Nephron progenitor cell (in vitro differentiated cells): ENCODE data around the gene SIK1.
"Not testable (repeated sequence)": the region's sequence is repeated elsewhere in the genome, so short reads cannot be mapped to it uniquely, and the experiment has no call there.

Source experiments
- DNase-seq: peaks from one replicate; pipeline ENCODE4 v3.0.0; 2021
- H3K27ac Mint-ChIP-seq: 2 replicates; pipeline ENCODE4 v1.8.0; 2021; ENCODE audit warnings: mild to moderate bottlenecking, moderate library complexity, mixed read lengths
- H3K27me3 Mint-ChIP-seq: 2 replicates; pipeline ENCODE4 v1.8.0; 2021; ENCODE audit warnings: mild to moderate bottlenecking, low read depth, mixed read lengths; ENCODE audit not compliant: poor library complexity
- H3K36me3 Mint-ChIP-seq: 2 replicates; pipeline ENCODE4 v1.8.0; 2021; ENCODE audit warnings: low read depth, mixed read lengths
- H3K4me1 Mint-ChIP-seq: 2 replicates; pipeline ENCODE4 v1.8.0; 2021; ENCODE audit warnings: mixed read lengths
- H3K4me3 Mint-ChIP-seq: 2 replicates; pipeline ENCODE4 v1.8.0; 2021; ENCODE audit warnings: mild to moderate bottlenecking, moderate library complexity, mixed read lengths
- H3K9me3 Mint-ChIP-seq: 2 replicates; pipeline ENCODE4 v1.8.0; 2021; ENCODE audit warnings: mild to moderate bottlenecking, moderate library complexity, mixed read lengths

SIK1 gene

DNA sequence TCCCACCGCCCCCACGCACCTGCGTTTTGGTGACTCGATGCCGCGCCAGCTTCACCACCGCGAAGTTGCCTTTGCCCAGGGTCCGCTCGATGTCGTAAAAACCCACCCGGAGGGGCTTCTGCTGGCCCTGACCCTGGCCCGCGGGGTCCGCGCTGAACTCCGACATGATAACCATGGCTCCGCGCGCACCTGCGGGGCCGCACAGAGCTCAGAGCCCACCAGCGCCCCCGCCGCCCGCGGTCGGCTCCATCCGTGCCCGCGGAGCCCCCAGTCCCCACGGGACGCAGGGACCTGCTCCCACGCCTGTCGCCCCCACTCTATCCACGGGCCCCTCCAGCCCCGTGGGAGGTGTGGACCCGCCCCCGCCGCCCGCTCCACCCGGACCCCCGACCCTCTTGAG is 927 bp downstream of the SIK1 start:
- not testable (repeated sequence) for DNase-seq, H3K27ac Mint-ChIP-seq, H3K36me3 Mint-ChIP-seq, H3K27me3 Mint-ChIP-seq, H3K4me3 Mint-ChIP-seq, H3K4me1 Mint-ChIP-seq, H3K9me3 Mint-ChIP-seq

DNA sequence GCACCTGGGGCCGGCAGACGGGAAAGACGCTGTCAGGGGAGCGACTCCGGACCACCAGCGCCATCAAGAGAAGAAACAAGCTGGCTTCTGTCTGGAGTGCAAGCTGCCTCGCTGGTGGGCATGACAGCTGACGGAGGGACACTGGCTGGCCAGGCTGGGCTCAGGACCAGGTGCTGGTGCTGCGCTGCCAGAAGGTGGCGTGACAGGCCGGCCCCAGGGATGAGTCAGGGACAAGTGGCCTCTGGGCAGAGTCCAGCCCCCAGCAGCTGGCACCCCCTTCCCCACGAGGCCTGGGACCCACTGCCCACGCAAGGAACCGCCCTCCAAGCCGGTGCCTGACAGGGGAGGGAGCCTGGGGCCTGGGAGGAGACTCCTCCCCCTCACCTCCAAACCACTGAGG is 7.5 kb downstream of the SIK1 start:
- not testable (repeated sequence) for H3K27ac Mint-ChIP-seq, H3K9me3 Mint-ChIP-seq, H3K4me3 Mint-ChIP-seq, DNase-seq, H3K4me1 Mint-ChIP-seq, H3K27me3 Mint-ChIP-seq, H3K36me3 Mint-ChIP-seq

DNA sequence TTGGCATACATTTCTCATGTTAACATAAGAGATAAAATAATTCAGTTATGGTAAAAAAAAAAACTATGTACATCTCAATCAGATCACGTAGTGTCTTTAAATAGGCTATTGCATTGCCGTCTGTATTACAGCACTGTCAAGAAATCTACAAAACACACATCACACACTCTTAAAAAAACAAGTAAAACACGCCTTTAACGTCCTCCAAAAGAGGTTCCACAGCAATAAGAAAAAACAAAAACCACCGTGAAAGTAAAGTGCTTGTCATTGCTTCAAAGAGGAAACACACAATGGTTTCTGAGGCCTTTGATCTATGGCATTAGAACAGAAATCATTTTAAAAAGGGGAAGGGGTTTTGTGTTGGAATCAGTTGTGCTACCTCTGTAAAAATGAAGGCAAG is 12.4 kb downstream of the SIK1 start:
- H3K4me1 Mint-ChIP-seq, H3K27me3 Mint-ChIP-seq, H3K36me3 Mint-ChIP-seq, DNase-seq, H3K9me3 Mint-ChIP-seq, H3K27ac Mint-ChIP-seq, H3K4me3 Mint-ChIP-seq: not testable (repeated sequence)

DNA sequence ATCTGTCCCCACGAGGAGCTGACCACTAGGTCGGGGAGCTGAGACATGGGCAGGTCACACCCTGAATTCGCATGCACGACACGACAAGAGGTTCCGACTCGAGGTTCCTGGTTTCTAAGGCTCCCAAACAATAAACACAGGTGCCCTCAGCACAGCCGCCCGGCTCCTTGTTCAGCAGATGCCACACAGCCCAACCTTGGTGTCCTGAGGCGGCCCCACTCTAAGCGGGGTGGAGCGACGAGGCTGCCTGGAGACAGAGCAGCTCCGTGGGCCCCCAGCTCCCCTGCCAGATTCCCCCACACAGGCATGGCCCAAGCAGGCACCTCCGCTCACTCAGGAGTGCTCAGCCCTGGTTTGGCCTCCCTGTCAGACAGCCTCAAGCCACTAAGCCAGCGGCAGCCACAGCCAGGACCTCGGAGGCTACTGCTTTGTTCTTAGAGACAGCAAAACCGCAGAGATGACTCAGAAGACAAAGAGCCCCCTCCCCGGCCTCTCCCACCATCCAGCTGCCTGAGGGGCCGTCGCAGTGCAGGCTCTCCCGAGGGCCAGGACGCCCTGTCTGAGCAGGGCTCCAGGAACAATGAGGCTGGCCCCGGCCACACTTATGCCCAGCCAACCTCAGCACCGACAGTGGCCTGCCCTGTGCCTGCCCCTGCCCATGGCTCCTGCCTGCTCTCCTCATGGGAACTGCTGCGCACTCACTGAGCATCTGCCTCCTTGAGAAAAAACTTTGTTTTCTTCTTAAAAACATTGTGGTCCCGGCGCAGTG is 14.7 kb downstream of the SIK1 start:
- not testable (repeated sequence) for H3K27me3 Mint-ChIP-seq, H3K4me3 Mint-ChIP-seq, DNase-seq, H3K9me3 Mint-ChIP-seq, H3K4me1 Mint-ChIP-seq, H3K27ac Mint-ChIP-seq, H3K36me3 Mint-ChIP-seq

DNA sequence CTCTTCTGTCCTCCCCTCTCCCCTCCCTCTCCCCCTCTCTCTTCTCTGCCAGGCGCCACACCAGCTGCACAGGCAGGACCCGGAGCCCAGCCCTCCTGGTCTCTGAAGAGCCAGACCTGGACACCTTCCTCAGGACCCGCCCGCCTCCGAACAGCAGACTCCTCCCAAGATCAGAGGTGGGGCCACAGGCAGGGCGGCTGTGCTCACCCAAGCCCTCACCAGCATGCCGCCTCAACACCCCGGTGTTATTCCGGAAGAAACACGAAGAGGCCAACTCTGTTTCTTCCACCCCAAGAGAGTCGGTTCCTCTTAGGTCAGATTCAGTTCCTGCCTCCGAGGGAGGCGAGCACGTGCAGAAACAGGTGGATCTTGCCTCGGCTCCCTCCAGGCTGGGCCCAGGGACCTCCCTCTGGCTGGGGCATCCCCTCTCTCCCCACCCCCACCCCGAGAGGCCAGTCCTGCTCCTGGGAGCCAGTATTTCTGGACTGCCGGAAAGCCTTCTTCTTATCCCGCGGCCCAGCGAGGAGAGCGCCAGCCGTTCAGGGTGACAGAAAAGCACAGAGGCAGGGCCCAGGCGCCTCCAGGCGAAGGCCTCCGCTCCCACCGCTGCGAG is 16.4 kb downstream of the SIK1 start:
- H3K9me3 Mint-ChIP-seq, H3K27me3 Mint-ChIP-seq, H3K36me3 Mint-ChIP-seq, H3K4me3 Mint-ChIP-seq, H3K4me1 Mint-ChIP-seq, DNase-seq, H3K27ac Mint-ChIP-seq: not testable (repeated sequence)

DNA sequence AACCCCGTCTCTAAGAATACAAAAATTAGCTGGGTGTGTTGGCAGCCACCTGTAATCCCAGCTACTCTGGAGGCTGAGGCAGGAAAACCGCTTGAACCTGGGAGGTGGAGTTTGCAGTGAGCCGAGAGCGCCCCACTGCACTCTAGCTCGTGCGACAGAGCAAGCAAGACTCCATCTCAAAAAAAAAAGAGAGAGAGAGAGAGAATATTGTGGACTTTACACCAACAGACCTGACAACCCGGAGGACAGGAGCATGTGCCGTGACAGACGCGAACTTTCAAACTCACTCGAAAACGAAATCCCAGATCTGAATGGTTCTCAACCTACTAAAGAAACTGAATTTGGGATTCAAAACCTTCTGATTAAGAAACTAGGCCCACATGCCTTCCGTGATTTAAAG is 19.8 kb downstream of the SIK1 start:
- H3K27me3 Mint-ChIP-seq, H3K9me3 Mint-ChIP-seq, H3K27ac Mint-ChIP-seq, H3K4me1 Mint-ChIP-seq, DNase-seq, H3K36me3 Mint-ChIP-seq, H3K4me3 Mint-ChIP-seq: not testable (repeated sequence)

DNA sequence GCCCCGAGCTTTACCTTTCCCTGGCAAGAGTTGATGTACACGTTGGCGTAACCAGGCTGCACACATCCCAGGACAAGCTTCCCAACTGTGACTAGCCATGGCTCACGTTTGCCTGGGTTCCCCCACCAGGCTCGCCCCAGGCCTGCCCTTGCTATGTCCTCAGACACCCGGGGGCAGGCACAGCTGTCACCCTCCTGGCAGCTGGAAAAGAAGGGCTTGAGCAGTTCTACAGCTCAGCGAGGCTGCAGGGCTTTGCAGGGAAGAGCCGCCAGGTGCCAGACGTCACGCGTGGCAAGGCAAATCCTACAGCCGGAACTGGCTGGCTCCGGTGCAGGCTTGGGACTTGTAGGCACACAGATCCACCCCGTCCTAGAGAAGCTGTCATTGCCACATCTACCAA is 22.5 kb downstream of the SIK1 start:
- H3K4me3 Mint-ChIP-seq, DNase-seq, H3K9me3 Mint-ChIP-seq: not testable (repeated sequence)

DNA sequence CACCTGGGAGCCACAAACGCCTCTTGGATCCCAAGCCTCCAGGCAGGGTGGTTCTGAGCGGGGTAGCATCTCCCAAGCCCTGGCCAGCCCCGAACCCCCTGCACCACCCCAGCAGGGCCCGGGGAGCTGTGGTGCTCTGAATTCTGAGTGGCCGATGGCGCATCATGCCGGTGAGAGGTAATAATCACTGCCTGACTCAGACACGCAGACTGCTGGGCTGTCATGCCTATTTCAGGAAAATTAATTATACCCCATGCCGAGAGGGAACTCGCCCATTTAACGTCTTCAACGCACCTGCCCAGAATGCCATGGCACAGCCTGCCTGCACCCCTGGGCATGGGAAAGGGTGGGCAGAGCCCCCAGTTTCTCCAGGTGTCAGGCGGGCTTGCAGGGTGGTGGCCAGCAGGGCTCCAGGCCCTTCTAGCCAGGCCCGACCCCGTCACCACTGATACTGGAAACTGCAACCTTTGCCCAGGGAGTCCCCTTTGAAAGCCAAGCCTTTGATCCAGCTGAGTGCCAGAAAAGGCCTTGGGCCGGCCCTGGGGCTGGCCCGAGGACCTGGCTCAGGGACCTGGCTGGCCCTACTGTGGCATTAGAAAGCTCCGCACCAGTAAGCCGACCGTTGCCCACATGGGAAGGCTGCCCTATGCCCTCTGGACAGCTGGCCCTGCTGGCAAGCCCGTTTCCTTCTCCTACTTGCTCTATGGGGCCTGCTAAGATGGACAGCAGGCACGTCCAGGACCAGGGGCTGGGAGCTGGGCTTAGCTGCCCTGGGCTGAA is 23.1 kb downstream of the SIK1 start:
- H3K4me3 Mint-ChIP-seq, H3K4me1 Mint-ChIP-seq, H3K9me3 Mint-ChIP-seq, H3K27me3 Mint-ChIP-seq, H3K27ac Mint-ChIP-seq, H3K36me3 Mint-ChIP-seq, DNase-seq: not testable (repeated sequence)

More for the DNA sequence above, 22.5 kb downstream of the SIK1 start:
- H3K27ac Mint-ChIP-seq, H3K4me1 Mint-ChIP-seq, H3K27me3 Mint-ChIP-seq, H3K36me3 Mint-ChIP-seq: not testable (repeated sequence)

DNA sequence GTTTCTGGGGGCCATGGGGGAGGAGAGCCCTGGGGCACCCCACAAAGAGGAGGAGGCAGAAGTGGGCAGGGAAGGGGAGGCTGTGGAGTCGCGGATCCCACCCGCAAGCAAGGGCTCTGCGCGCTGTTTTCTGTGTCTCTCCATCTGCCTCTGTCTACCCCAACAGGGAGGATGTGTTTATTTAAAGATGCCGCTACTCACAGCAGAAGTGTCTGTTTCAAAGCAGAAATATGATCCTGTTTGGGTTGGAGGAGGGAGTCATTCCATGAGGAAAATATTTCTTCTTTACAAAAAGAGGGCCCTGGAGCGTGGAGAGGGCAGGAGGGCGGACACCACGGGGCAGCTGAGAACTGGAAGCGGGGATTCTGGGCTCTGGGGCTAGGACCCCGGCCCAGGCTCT is 25.8 kb downstream of the SIK1 start:
- DNase-seq, H3K27ac Mint-ChIP-seq, H3K9me3 Mint-ChIP-seq, H3K36me3 Mint-ChIP-seq, H3K4me1 Mint-ChIP-seq, H3K27me3 Mint-ChIP-seq, H3K4me3 Mint-ChIP-seq: not testable (repeated sequence)

DNA sequence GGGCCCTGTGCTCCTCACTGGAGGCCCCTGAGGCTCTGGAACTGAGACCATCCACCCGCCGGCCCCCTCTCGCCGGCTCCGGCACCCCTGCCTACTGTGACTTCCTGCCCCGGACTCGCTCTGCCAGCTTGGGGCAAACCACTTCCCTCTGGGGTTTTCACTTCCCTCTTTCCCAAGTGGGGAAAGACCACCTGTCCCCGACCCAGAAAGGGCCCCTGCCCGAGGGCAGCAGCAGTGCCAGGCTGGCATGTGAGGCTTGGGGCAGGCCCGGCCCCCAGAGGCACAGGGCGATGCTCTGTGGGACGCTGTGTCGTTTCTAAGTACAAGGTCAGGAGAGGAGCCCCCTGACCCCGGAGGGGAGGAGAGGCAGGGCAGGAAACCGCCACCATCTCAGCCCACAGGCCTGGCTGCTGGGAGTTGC is 27.3 kb downstream of the SIK1 start:
- not testable (repeated sequence) for H3K36me3 Mint-ChIP-seq, H3K4me1 Mint-ChIP-seq, H3K27ac Mint-ChIP-seq, H3K4me3 Mint-ChIP-seq, H3K27me3 Mint-ChIP-seq, H3K9me3 Mint-ChIP-seq, DNase-seq

DNA sequence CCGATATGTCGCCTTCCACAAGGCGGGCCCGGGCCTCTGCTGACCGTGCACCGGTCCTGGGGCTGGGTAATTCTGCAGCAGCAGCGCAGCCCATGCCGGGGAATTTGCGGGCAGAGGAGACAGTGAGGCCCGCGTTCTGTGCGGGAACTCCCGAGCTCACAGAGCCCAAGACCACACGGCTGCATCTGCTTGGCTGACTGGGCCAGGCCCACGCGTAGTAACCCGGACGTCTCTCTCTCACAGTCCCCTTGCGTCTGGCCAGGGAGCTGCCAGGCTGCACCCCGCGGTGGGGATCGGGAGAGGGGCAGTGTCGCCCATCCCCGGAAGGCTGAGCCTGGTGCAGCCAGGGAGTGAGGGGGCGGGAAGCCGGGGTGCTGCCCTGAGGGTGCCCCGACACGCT is 27.8 kb downstream of the SIK1 start:
- not testable (repeated sequence) for H3K27ac Mint-ChIP-seq, H3K9me3 Mint-ChIP-seq, H3K4me1 Mint-ChIP-seq, H3K4me3 Mint-ChIP-seq, DNase-seq, H3K27me3 Mint-ChIP-seq, H3K36me3 Mint-ChIP-seq

DNA sequence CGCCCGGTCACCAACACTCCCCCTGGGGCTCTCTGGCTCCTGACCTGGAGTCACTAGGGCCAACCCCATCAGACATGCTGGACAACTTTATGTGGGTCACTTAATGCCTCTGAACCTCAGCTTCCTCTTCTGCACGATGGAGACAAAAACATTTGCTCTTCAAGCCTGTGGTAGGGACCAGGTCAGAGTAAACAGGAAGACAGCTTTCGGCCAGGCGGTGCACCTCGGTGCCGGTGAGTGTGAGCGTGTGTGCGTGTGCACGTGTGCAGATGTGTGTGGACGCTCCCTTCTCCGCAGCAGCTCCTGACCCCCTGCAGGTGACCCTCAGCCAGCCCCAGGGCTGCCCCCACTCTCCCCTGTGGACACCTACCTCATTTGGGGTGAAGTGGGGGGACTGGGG is 28.4 kb downstream of the SIK1 start:
- not testable (repeated sequence) for H3K4me3 Mint-ChIP-seq, H3K4me1 Mint-ChIP-seq, H3K36me3 Mint-ChIP-seq, H3K27ac Mint-ChIP-seq, DNase-seq, H3K9me3 Mint-ChIP-seq, H3K27me3 Mint-ChIP-seq

DNA sequence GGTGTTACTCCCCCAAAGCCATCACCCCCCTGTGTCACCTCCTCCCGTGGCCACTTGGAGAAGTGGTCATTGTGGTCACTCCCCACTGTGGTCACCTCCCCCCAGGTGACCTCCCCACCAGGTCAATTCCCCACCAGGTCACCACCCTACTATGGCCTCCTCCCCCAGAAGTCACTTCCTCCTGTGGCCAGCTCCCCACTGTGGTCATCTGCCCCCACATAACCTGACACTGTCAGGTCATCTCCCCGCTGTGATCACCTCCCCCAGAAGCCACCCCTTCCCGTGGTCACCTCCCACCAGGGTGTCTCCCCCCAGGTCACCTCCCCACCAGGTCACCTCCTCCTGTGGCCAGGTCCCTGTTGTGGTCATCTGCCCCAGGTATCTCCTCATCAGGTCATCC is 28.9 kb downstream of the SIK1 start:
- not testable (repeated sequence) for H3K9me3 Mint-ChIP-seq, H3K27ac Mint-ChIP-seq

DNA sequence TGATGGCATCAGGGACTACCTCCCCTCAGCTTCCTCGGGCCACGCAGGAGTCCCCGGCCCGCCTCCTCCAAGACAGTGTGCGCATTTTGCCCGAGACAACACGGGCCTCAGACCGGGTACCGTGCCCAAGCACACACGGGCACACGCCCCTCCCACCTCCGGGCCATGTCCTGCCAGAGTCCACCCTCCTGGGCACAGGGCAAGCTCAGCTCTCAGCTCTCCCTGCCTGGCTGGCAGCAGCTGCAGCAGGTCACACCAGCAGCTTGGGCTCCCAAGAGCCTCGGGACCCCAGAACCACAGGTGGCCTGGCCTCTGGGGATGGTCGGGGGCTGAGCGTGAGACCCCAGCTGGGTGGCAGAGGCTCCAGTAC is 29.5 kb downstream of the SIK1 start:
- H3K4me3 Mint-ChIP-seq, H3K27ac Mint-ChIP-seq, H3K36me3 Mint-ChIP-seq, H3K27me3 Mint-ChIP-seq, H3K9me3 Mint-ChIP-seq, DNase-seq, H3K4me1 Mint-ChIP-seq: not testable (repeated sequence)

More for the DNA sequence above, 28.9 kb downstream of the SIK1 start:
- H3K4me3 Mint-ChIP-seq, H3K27me3 Mint-ChIP-seq, H3K36me3 Mint-ChIP-seq, DNase-seq, H3K4me1 Mint-ChIP-seq: not testable (repeated sequence)
